ENCODE data around the gene GFY. TPM values are rescaled to one million over a fixed set of nuclear protein-coding genes. Genes with fewer than 3 reads are reported as not detected.

The GFY gene
- total RNA-seq, 1 donor = not detected

DNA sequence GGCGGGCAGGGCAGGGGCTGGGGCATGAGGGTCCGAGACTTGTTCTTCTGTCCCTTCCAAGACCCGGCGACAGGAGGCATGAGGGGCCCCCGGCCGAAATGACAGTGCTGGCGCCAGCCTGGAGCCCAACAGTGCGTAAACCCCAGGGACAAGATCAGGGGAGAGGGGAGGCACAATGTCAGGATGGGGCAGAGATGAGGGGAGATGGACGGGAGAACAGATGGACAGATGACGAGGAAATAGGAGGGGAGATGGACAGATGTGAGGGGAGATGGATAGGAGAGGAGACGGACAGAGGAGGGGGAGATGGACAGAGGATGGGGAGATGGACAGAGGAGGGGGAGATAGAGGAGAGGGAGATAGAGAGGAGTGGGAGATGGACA, 49.3 kb downstream of the GFY start:
- peak overlapping the region; percentile 87 for H3K4me3 ChIP-seq (ENCODE audit: low read depth, low read length)
- no peak for DNase-seq (ENCODE audit: low read depth)
- TF ChIP-seq, protein P1, sequence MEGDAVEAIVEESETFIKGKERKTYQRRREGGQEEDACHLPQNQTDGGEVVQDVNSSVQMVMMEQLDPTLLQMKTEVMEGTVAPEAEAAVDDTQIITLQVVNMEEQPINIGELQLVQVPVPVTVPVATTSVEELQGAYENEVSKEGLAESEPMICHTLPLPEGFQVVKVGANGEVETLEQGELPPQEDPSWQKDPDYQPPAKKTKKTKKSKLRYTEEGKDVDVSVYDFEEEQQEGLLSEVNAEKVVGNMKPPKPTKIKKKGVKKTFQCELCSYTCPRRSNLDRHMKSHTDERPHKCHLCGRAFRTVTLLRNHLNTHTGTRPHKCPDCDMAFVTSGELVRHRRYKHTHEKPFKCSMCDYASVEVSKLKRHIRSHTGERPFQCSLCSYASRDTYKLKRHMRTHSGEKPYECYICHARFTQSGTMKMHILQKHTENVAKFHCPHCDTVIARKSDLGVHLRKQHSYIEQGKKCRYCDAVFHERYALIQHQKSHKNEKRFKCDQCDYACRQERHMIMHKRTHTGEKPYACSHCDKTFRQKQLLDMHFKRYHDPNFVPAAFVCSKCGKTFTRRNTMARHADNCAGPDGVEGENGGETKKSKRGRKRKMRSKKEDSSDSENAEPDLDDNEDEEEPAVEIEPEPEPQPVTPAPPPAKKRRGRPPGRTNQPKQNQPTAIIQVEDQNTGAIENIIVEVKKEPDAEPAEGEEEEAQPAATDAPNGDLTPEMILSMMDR (IDR thresholded peaks at IDR 0.05; ENCODE audit: insufficient read depth, low read depth, low read length) = no peak

DNA sequence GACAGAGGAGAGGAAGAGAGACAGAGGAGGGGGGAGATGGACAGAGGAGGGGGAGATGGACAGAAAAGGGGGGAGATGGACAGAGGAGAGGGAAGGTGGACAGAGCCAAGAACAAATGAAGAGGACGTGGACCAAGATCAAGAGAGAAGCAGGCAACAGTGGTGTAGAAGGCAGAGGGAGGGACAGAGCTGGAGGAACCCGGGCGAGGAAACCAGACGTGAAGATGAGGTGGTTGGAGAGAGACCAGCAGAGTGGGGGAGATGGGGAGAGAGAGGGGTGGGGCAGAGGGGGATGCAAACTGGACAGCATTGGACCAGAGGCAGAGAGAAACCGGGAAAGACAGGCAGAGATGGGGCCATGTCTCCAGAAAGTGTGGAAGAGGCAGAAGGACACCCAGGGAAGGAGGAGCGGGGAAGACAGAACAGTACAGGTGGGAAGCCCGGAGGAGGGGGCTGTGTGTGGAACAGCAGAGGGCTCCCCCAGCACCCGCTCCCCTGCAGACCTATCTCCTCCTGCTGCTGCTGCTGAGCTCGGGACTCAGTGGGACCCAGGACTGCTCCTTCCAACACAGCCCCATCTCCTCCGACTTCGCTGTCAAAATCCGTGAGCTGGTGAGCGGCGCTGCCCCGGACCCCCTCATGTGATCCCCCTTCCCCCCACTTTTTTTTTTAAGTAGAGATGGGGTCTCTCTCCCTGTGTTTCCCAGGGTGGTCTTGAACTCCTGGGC, 50.2 kb downstream of the GFY start:
- no peak for DNase-seq (ENCODE audit: low read depth)
- TF ChIP-seq, protein P1 (IDR thresholded peaks at IDR 0.05; ENCODE audit: insufficient read depth, low read depth, low read length) = no peak
- peak overlapping the region; percentile 18 for H3K4me3 ChIP-seq (ENCODE audit: low read depth, low read length)

DNA sequence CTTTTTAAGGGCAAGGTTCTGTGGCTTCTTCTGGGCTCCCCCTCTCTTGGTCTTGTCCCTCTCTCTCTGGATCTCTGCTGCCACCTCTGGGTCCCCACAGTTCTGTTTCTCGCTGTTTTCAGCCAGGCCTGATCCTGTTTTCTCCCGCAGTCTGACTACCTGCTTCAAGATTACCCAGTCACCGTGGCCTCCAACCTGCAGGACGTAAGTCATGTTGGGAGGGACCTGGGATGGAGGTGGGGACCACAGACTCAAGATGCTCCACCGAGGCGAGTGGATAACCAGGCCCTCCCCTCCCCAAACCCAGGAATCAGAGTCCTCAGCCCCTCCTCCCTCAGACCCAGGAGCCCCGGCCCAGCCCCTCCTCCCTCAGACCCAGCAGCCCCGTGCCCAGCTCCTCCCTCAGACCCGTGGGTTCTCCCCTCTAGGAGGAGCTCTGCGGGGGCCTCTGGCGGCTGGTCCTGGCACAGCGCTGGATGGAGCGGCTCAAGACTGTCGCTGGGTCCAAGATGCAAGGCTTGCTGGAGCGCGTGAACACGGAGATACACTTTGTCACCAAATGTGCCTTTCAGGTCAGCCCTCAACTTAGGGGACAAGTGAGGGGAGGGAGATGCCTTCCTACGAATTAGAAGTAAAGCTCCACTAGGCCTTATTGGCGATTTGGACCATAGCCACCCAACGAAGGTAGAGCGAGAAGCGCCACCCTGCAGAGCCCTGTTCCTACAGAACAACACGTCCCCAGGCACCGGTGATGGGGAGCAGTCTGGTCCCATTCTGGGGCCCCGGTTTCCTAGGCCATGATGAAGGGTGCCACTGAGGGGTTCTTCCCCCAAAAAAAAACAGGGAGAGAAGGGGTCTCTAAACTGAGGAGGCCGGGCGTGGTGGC, 51.0 kb downstream of the GFY start:
- no peak overlapping the region for H3K4me3 ChIP-seq (ENCODE audit: low read depth, low read length)
- DNase-seq (ENCODE audit: low read depth) = no peak
- TF ChIP-seq, protein P1 (IDR thresholded peaks at IDR 0.05; ENCODE audit: insufficient read depth, low read depth, low read length) = peak; percentile 65

Other genes with a start within 250 kb of the GFY start
- gene SLC6A16, start 100.2 kb upstream of the GFY start, total RNA-seq = 0.64 TPM in 1 of 2 replicates, not detected in the other
- not detected in 2 replicates for gene CD37, start 90.0 kb upstream of the GFY start, total RNA-seq
- gene TEAD2, start 63.0 kb upstream of the GFY start, total RNA-seq = 37.6 and 38.7 TPM in 2 replicates
- 0.32 TPM in 1 of 2 replicates, not detected in the other for gene DKKL1, start 61.5 kb upstream of the GFY start, total RNA-seq
- gene KASH5, start 37.1 kb upstream of the GFY start, total RNA-seq = not detected in 2 replicates
- gene PTH2, start 1.9 kb upstream of the GFY start, total RNA-seq = not detected in 2 replicates
- not detected in 2 replicates for gene SLC17A7, start 16.1 kb downstream of the GFY start, total RNA-seq
- 91.1 and 107 TPM in 2 replicates for gene PIH1D1, start 26.4 kb downstream of the GFY start, total RNA-seq
- gene ALDH16A1, start 27.8 kb downstream of the GFY start, total RNA-seq = 17.7 and 40.6 TPM in 2 replicates
- 2.6 and 4.8 TPM in 2 replicates for gene FLT3LG, start 48.8 kb downstream of the GFY start, total RNA-seq
- gene RPL13A, start 62.2 kb downstream of the GFY start, total RNA-seq = 1,887 and 2,774 TPM in 2 replicates
- 1,679 and 1,912 TPM in 2 replicates for gene RPS11, start 71.0 kb downstream of the GFY start, total RNA-seq
- 39.7 and 44.8 TPM in 2 replicates for gene FCGRT, start 87.3 kb downstream of the GFY start, total RNA-seq
- 115 and 162 TPM in 2 replicates for gene RCN3, start 102.6 kb downstream of the GFY start, total RNA-seq
- gene NOSIP, start 155.2 kb downstream of the GFY start, total RNA-seq = 76.9 and 101 TPM in 2 replicates
- 0.32 and 0.43 TPM in 2 replicates for gene PRRG2, start 155.9 kb downstream of the GFY start, total RNA-seq
- 3.0 and 3.9 TPM in 2 replicates for gene PRR12, start 165.8 kb downstream of the GFY start, total RNA-seq
- gene RRAS, start 214.8 kb downstream of the GFY start, total RNA-seq = 43.2 and 44.5 TPM in 2 replicates
- 17.4 and 18.1 TPM in 2 replicates for gene SCAF1, start 216.8 kb downstream of the GFY start, total RNA-seq
- 49.9 and 66.5 TPM in 2 replicates for gene IRF3, start 240.5 kb downstream of the GFY start, total RNA-seq
- gene BCL2L12, start 240.5 kb downstream of the GFY start, total RNA-seq = 4.7 and 6.8 TPM in 2 replicates

Data from fibroblast of villous mesenchyme (primary cell).